ENCODE data around the gene FICD. TPM values are rescaled to one million over a fixed set of nuclear protein-coding genes. Genes with fewer than 3 reads are reported as not detected.

The FICD gene
- total and polyA plus RNA-seq, 2 of the 13 experiments (the other 11 are each of a cell fraction or from before 2014, with no cell fraction given): 0.99 to 3.0 TPM

DNA sequence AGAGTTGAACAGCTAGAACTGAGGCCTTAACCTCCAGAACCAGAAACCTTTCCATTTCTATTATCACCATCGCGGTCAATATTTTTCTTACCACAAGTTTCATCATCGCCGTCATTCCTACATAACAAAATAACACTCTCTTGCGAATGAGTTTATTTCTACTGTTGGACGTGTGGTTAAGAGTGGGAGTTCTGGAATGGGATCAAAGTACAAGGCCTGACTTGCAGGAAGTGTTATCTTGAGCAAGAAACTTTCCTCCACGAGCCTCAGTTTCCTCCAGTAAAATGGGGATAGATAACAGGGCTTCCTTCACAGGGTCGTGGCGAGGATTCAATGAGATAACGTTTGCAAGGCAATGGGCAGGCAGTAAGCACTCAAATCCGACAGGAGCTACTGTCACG, 45.2 kb downstream of the FICD start:
- Histone ChIP-seq H3K9ac (ENCODE audit: insufficient read depth, low read depth, low read length) (peak overlapping the region; percentile 98), H3K4me2 (ENCODE audit: low read depth, low read length) (peak overlapping the region; percentile 99), H3K4me3 (replicated peaks in 1 of 3; ENCODE audit: insufficient read depth in 1 of 3, low read depth in 2 of 3, low read length in 3 of 3) (peak overlapping the region; percentile 95 to 100 (median 99)), H3K9me3 (ENCODE audit: low read length) (no peaks in the 10 kb centered on the region), H2AFZ (ENCODE audit: low read length) (no peak overlapping the region), H3K27me3 (ENCODE audit: control insufficient read depth in 1 of 2, insufficient read depth in 2 of 2, low read length in 2 of 2) (no peaks in the 10 kb centered on the region; a peak in 1 of 5 replicates), H3K79me2 (ENCODE audit: insufficient read depth, low read length) (peaks cover 73% of the 10 kb centered on the region), H4K20me1 (ENCODE audit: insufficient read depth, low read length) (peaks cover 12% of the 10 kb centered on the region), H3K36me3 (replicated peaks in 1 of 2; ENCODE audit: control insufficient read depth in 1 of 2, insufficient read depth in 2 of 2, low read length in 2 of 2) (peaks cover 10 to 25% of the 10 kb centered on the region in 2 experiments), H3K4me1 (ENCODE audit: insufficient read depth, low read length) (peaks cover 52% of the 10 kb centered on the region), H3K27ac (ENCODE audit: extremely low read length, insufficient read depth, low read length) (peak overlapping the region; percentile 97)
- in situ Hi-C loops (cut with HindIII; ENCODE audit: extremely low pct_ligation_motif_present, low pct_unique_long_range_greater_than_20kb) (loop anchor here (10.0 kb wide), 1 partner anchor 244 kb away; no protein-coding TSS in a partner anchor), intact Hi-C loops (cut with micrococcal nuclease; ENCODE audit: unreplicated experiment) (loop anchor here (5.0 kb wide), 2 partner anchors 172 to 297 kb away; partner anchors contain the start of genes CORO1C and SSH1)
- DNase-seq (ENCODE audit: low spot score): peak; percentile 28
- TSS peak; percentile 65 for BruUV-seq (replicated peaks)
- ChIA-PET CTCF (ENCODE audit: low intra/inter-chr PET ratio, low total read pairs) (no interaction called here), POLR2A (interaction anchor here (0.9 to 1.3 kb wide), 3 partner anchors 9 to 878 kb away, joined by 3 to 5 read pairs (median 4); no protein-coding TSS in a partner anchor)
- peak; percentile 48 for FAIRE-seq
- TF ChIP-seq, protein P1, sequence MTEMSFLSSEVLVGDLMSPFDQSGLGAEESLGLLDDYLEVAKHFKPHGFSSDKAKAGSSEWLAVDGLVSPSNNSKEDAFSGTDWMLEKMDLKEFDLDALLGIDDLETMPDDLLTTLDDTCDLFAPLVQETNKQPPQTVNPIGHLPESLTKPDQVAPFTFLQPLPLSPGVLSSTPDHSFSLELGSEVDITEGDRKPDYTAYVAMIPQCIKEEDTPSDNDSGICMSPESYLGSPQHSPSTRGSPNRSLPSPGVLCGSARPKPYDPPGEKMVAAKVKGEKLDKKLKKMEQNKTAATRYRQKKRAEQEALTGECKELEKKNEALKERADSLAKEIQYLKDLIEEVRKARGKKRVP (CRISPR knock-in tag; IDR thresholded peaks at IDR 0.05): peak in 1 of 2 experiments; percentile 66; a peak in 2 of 4 replicates
- peak; percentile 81; the same call in 1 of the 2 replicates for TF ChIP-seq KAT7 (CRISPR knock-in tag; IDR thresholded peaks at IDR 0.05; ENCODE audit: borderline replicate concordance)
- TF ChIP-seq ZBTB21 (CRISPR knock-in tag; IDR thresholded peaks at IDR 0.05): peak; percentile 34; the same call in 1 of the 2 replicates
- 0 out of 2 replicates have a peak, but pooled peaks have one; percentile 15 for TF ChIP-seq GATAD2A (CRISPR knock-in tag; IDR thresholded peaks at IDR 0.05)
- TF ChIP-seq NCOR1 (IDR thresholded peaks at IDR 0.05; ENCODE audit: borderline replicate concordance, low read length): no peak
- no peak for TF ChIP-seq ZNF775 (CRISPR knock-in tag; IDR thresholded peaks at IDR 0.05; ENCODE audit: borderline replicate concordance)
- peak; percentile 55 for TF ChIP-seq HNF4A (CRISPR knock-in tag; IDR thresholded peaks at IDR 0.05)
- peak; percentile 48 for TF ChIP-seq ZNF629 (CRISPR knock-in tag; conservative IDR thresholded peaks at IDR 0.05)
- WGBS (ENCODE audit: low lambda C conversion rate): 0% methylated on average over 8 of the region's 12 CpGs
- no peak for ATAC-seq

Measured in HepG2 (cell line).